Measurements from ENCODE around the gene NUTF2. TPM values are rescaled to one million over a fixed set of nuclear protein-coding genes. Genes with fewer than 3 reads are reported as not detected.

NUTF2 gene
- total and polyA plus RNA-seq, 4 experiments from 2014 or later: 41.2 to 128 (median 86.7) TPM

DNA sequence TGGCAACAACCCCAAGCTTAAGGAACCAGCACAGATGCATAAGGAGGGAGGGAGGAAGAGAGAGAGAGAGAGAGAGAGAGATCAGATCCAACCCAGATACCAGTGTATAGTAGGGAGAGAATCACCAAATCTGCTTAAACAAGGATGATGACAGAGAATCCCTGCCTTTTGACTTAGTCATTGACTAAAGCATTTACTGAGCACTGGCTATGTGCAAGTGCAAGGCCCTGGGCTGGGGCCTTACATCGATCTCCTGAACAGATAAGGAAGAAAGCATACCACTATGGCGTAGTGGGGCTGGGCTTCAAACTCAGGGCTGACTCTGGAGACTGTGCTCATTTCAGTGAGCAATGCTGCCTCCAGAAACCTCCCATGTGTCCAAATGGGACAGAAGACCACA, 24.2 kb upstream of the NUTF2 start:
- no peaks in the 10 kb centered on the region for H3K36me3 ChIP-seq (ENCODE audit: insufficient read depth, low read length)
- Mint-ChIP-seq H3K4me3 (no peak overlapping the region), H3K27me3 (no peaks in the 10 kb centered on the region), H3K36me3 (peaks cover 0 to 4% of the 10 kb centered on the region in 2 donors), H3K4me1 (no peaks in the 10 kb centered on the region), H3K27ac (no peak overlapping the region), H3K9me3 (no peaks in the 10 kb centered on the region)
- H3K27me3 ChIP-seq (ENCODE audit: insufficient read depth, low read length): no peaks in the 10 kb centered on the region
- POLR2A ChIA-PET (ENCODE audit: partially characterized antibody): no interaction called here
- CTCF ChIA-PET (ENCODE audit: partially characterized antibody): no interaction called here
- H3K27ac ChIP-seq (ENCODE audit: low read depth, low read length): no peak overlapping the region
- DNase-seq: no peak
- intact Hi-C loops (cut with micrococcal nuclease): no loop called here
- H3K4me3 ChIP-seq (ENCODE audit: low read length in 2 of 2): no peak overlapping the region
- no peaks in the 10 kb centered on the region for H3K9me3 ChIP-seq (ENCODE audit: control insufficient read depth in 1 of 2, low read length in 2 of 2)
- no peaks in the 10 kb centered on the region for H3K4me1 ChIP-seq (ENCODE audit: insufficient read depth, low read length)

DNA sequence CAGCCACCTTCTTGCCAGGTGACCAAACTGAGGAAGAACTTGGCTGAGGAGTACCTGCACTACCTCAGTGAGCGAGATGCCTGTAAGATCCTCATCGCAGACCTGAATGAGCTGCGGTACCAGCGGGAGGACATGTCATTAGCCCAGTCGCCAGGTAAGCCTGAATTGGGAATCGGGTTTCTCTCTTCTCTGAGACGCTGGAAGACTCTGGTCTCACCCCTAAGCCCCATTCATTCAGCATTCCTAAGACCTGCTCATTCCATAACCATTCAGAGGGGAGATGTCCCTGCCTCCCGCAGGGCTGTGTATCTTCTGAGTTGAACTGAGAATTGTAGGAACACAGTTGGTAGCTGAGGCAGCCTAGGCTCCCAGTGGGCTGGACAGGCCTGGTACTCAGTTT, 21.6 kb upstream of the NUTF2 start:
- intact Hi-C loops (cut with micrococcal nuclease): no loop called here
- ChIA-PET POLR2A (ENCODE audit: partially characterized antibody) (no interaction called here), CTCF (ENCODE audit: partially characterized antibody) (interaction anchor here (1.2 to 4.3 kb wide), 2 partner anchors 9 to 59 kb away, joined by 3 to 25 read pairs; no protein-coding TSS in a partner anchor)
- H3K9me3 ChIP-seq (ENCODE audit: control insufficient read depth in 1 of 2, low read length in 2 of 2): no peaks in the 10 kb centered on the region
- DNase-seq: no peak
- no peaks in the 10 kb centered on the region for H3K9me3 Mint-ChIP-seq
- peaks cover 4 to 28% of the 10 kb centered on the region in 2 donors for H3K36me3 Mint-ChIP-seq
- H3K4me1 ChIP-seq (ENCODE audit: insufficient read depth, low read length): no peaks in the 10 kb centered on the region
- H3K36me3 ChIP-seq (ENCODE audit: insufficient read depth, low read length): peaks cover 12% of the 10 kb centered on the region
- H3K27me3 ChIP-seq (ENCODE audit: insufficient read depth, low read length): no peaks in the 10 kb centered on the region
- H3K4me3 ChIP-seq (ENCODE audit: low read length in 2 of 2): no peak overlapping the region
- no peaks in the 10 kb centered on the region for H3K4me1 Mint-ChIP-seq
- peak overlapping the region in 2 of 7 donors; percentile 8 to 22 for H3K27ac Mint-ChIP-seq
- H3K4me3 Mint-ChIP-seq: no peak overlapping the region
- H3K27me3 Mint-ChIP-seq: no peaks in the 10 kb centered on the region
- H3K27ac ChIP-seq (ENCODE audit: low read depth, low read length): no peak overlapping the region

DNA sequence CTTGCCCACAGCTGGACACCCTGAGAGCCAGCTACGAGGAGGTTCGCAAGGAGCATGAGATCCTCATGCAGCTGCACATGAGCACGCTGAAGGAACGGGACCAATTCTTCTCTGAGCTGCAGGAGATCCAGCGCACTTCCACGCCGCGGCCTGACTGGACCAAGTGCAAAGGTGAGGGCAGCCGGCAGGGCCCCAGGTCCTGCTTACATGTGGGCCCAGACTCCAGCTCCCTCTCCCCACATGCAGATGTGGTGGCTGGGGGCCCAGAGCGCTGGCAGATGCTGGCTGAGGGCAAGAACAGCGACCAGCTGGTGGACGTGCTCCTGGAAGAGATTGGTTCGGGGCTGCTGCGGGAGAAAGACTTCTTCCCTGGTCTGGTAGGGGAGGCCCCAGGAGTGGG, 20.8 kb upstream of the NUTF2 start:
- ChIA-PET CTCF (ENCODE audit: partially characterized antibody) (interaction anchor here (1.2 to 4.3 kb wide), 2 partner anchors 10 to 58 kb away, joined by 3 to 25 read pairs; no protein-coding TSS in a partner anchor), POLR2A (ENCODE audit: partially characterized antibody) (interaction anchor here (1.2 to 1.7 kb wide), 2 partner anchors 10 to 20 kb away, joined by 3 to 4 read pairs; no protein-coding TSS in a partner anchor)
- Mint-ChIP-seq H3K9me3 (no peaks in the 10 kb centered on the region), H3K27ac (no peak overlapping the region), H3K36me3 (peaks cover 4 to 35% of the 10 kb centered on the region in 2 donors), H3K4me1 (no peaks in the 10 kb centered on the region), H3K27me3 (no peaks in the 10 kb centered on the region), H3K4me3 (no peak overlapping the region)
- Histone ChIP-seq H3K9me3 (ENCODE audit: control insufficient read depth in 1 of 2, low read length in 2 of 2) (no peaks in the 10 kb centered on the region), H3K27me3 (ENCODE audit: insufficient read depth, low read length) (no peaks in the 10 kb centered on the region), H3K36me3 (ENCODE audit: insufficient read depth, low read length) (peaks cover 19% of the 10 kb centered on the region), H3K27ac (ENCODE audit: low read depth, low read length) (no peak overlapping the region), H3K4me1 (ENCODE audit: insufficient read depth, low read length) (no peaks in the 10 kb centered on the region), H3K4me3 (ENCODE audit: low read length in 2 of 2) (no peak overlapping the region)
- no peak for DNase-seq
- intact Hi-C loops (cut with micrococcal nuclease): no loop called here

DNA sequence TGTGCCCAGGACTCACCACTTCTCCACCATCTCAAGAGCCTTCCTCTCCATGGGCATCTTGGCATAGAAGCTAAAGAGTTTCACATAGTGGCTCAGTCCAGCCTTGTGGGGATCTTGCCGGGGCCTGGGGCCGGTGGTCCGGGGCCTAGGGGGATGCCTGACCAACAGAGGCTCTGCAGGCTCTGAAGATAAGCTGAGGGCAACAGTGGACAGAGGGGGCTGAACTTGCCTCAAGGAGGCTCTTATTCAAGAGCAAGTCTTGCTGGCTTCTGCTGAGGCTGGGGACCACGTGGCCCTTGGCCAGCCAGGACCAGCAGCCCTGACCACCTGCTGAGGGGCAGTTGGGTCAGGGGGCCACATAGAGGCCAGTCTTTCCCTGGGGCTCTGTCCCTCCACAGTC, 18.1 kb upstream of the NUTF2 start:
- ChIA-PET CTCF (ENCODE audit: partially characterized antibody) (interaction anchor here (4.3 kb wide), 1 partner anchor 13 kb away, joined by 25 read pairs; no protein-coding TSS in a partner anchor), POLR2A (ENCODE audit: partially characterized antibody) (interaction anchor here (1.6 kb wide), 1 partner anchor 18 kb away, joined by 4 read pairs; no protein-coding TSS in a partner anchor)
- H3K9me3 ChIP-seq (ENCODE audit: control insufficient read depth in 1 of 2, low read length in 2 of 2): no peaks in the 10 kb centered on the region
- H3K27me3 ChIP-seq (ENCODE audit: insufficient read depth, low read length): no peaks in the 10 kb centered on the region
- Mint-ChIP-seq H3K27ac (no peak overlapping the region), H3K36me3 (peaks cover 4 to 45% of the 10 kb centered on the region in 2 donors), H3K9me3 (no peaks in the 10 kb centered on the region), H3K4me1 (peaks cover 7 to 16% (median 10%) of the 10 kb centered on the region in 4 donors), H3K27me3 (no peaks in the 10 kb centered on the region), H3K4me3 (no peak overlapping the region)
- peaks cover 31% of the 10 kb centered on the region for H3K36me3 ChIP-seq (ENCODE audit: insufficient read depth, low read length)
- no peak overlapping the region for H3K4me3 ChIP-seq (ENCODE audit: low read length in 2 of 2)
- intact Hi-C loops (cut with micrococcal nuclease): no loop called here
- H3K4me1 ChIP-seq (ENCODE audit: insufficient read depth, low read length): peaks cover 10% of the 10 kb centered on the region
- no peak overlapping the region for H3K27ac ChIP-seq (ENCODE audit: low read depth, low read length)
- DNase-seq: no peak

DNA sequence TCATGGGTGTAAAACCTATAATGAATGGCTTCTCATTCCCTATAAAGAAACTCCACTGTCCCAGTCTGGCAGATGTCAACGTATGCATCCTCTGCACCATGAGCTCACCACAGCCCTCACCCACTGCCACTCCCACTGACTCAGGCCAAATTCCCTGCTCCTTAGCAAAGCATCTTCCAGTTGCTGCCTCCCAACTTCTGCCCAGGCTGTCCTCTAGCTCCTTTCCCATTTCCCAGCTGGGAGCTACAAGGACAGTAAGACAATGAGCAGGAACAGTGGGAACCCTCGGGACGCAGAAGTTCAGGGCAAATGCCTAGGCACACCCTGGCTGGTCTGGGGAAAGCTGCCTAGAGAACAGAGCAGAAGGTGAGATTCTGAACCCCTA, 13.7 kb upstream of the NUTF2 start:
- Histone ChIP-seq H3K27ac (ENCODE audit: low read depth, low read length) (peak overlapping the region; percentile 60), H3K9me3 (ENCODE audit: control insufficient read depth in 1 of 2, low read length in 2 of 2) (no peaks in the 10 kb centered on the region), H3K4me3 (ENCODE audit: low read length in 2 of 2) (peak overlapping the region; percentile 53 to 74), H3K4me1 (ENCODE audit: insufficient read depth, low read length) (peaks cover 16% of the 10 kb centered on the region), H3K27me3 (ENCODE audit: insufficient read depth, low read length) (no peaks in the 10 kb centered on the region), H3K36me3 (ENCODE audit: insufficient read depth, low read length) (peaks cover 31% of the 10 kb centered on the region)
- Mint-ChIP-seq H3K9me3 (no peaks in the 10 kb centered on the region), H3K4me1 (peaks cover 10 to 21% (median 15%) of the 10 kb centered on the region in 4 donors), H3K4me3 (peak overlapping the region; percentile 87 to 95 (median 91)), H3K36me3 (peaks cover 4 to 39% of the 10 kb centered on the region in 2 donors), H3K27me3 (no peaks in the 10 kb centered on the region), H3K27ac (peak overlapping the region in 5 of 7 donors; percentile 32 to 84 (median 57))
- no peak for DNase-seq
- intact Hi-C loops (cut with micrococcal nuclease): loop anchor here (1.0 kb wide), 3 partner anchors 9 to 27 kb away; partner anchors contain the start of genes NUTF2, RANBP10, THAP11 and TSNAXIP1
- ChIA-PET CTCF (ENCODE audit: partially characterized antibody) (interaction anchor here (0.9 to 2.5 kb wide), 6 partner anchors 12 to 312 kb away, joined by 3 to 17 read pairs (median 6); partner anchors contain the start of genes RANBP10 and TSNAXIP1), POLR2A (ENCODE audit: partially characterized antibody) (interaction anchor here (0.5 to 5.6 kb wide), 9 partner anchors 12 to 352 kb away, joined by 4 to 60 read pairs (median 8); partner anchors contain the start of genes ATP6V0D1, CARMIL2, CTCF and NUTF2)

- peak overlapping the region; percentile 53 to 74 for H3K4me3 ChIP-seq (ENCODE audit: low read length in 2 of 2)
- peaks cover 10 to 21% (median 15%) of the 10 kb centered on the region in 4 donors for H3K4me1 Mint-ChIP-seq
- ChIA-PET POLR2A (ENCODE audit: partially characterized antibody) (interaction anchor here (0.5 to 5.6 kb wide), 14 partner anchors 8 to 352 kb away, joined by 3 to 60 read pairs (median 5); partner anchors contain the start of genes ATP6V0D1, CARMIL2, CTCF and EDC4), CTCF (ENCODE audit: partially characterized antibody) (interaction anchor here (0.6 to 2.5 kb wide), 8 partner anchors 11 to 312 kb away, joined by 3 to 17 read pairs (median 4); partner anchors contain the start of genes RANBP10 and TSNAXIP1)
- no peaks in the 10 kb centered on the region for H3K27me3 ChIP-seq (ENCODE audit: insufficient read depth, low read length)
- H3K4me3 Mint-ChIP-seq: peak overlapping the region; percentile 87 to 95 (median 91)
- H3K9me3 Mint-ChIP-seq: no peaks in the 10 kb centered on the region
- H3K36me3 Mint-ChIP-seq: peaks cover 4 to 33% of the 10 kb centered on the region in 2 donors
- intact Hi-C loops (cut with micrococcal nuclease): loop anchor here (1.0 kb wide), 3 partner anchors 9 to 27 kb away; partner anchors contain the start of genes NUTF2, RANBP10, THAP11 and TSNAXIP1
- no peaks in the 10 kb centered on the region for H3K9me3 ChIP-seq (ENCODE audit: control insufficient read depth in 1 of 2, low read length in 2 of 2)
- DNase-seq: peak; percentile 90 to 94 (median 91)
- H3K36me3 ChIP-seq (ENCODE audit: insufficient read depth, low read length): peaks cover 31% of the 10 kb centered on the region
- peak overlapping the region; percentile 80 to 91 (median 85) for H3K27ac Mint-ChIP-seq
- peaks cover 16% of the 10 kb centered on the region for H3K4me1 ChIP-seq (ENCODE audit: insufficient read depth, low read length)
- peak overlapping the region; percentile 60 for H3K27ac ChIP-seq (ENCODE audit: low read depth, low read length)
- no peaks in the 10 kb centered on the region for H3K27me3 Mint-ChIP-seq
Observed at GRCh38 chr16:67833415-67834241, 13.1 kb upstream of the NUTF2 start.
